ENCODE results near the gene CIART. TPM values are rescaled to one million over a fixed set of nuclear protein-coding genes. Genes with fewer than 3 reads are reported as not detected.

CIART gene
- total RNA-seq, 1 experiment from 2014 or later = 3.4 TPM

DNA sequence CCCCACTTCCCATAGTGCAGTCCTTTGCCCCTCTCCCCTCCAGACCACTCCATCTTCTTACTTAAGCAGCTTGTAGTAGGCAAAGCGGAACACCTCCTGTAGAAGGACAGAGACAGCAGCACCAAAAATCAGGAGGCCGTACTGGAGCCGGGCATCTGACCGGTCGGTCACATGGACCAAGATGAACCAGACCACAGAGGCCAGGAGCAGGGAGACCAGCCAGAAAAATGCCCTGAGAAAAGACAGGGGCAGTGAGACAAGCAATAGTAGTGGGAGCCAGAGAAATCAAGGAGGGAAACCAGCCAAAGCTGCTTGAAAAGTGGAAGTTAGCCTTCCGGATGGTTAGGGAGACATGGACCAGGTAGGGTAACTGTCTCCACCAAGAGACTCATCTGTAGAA is 14.5 kb upstream of the CIART start:
- BruUV-seq (replicated peaks) = no TSS peak
- H3K4me1 ChIP-seq (ENCODE audit: control insufficient read depth, insufficient read depth, low read length) = peaks cover 5% of the 10 kb centered on the region
- POLR2A ChIA-PET = no interaction called here
- no peaks in the 10 kb centered on the region for H3K27me3 ChIP-seq (ENCODE audit: control insufficient read depth, insufficient read depth, low read length)
- no peaks in the 10 kb centered on the region for H3K9me3 ChIP-seq (ENCODE audit: control insufficient read depth, insufficient read depth, low read depth, low read length)
- TF ChIP-seq TCF7L2 (IDR thresholded peaks at IDR 0.05; ENCODE audit: low read depth, low read length) = no peak
- H3K4me3 ChIP-seq (ENCODE audit: low read depth in 2 of 2, low read length in 2 of 2) = peak overlapping the region; percentile 95 to 100
- ATAC-seq (no peak), DNase-seq (ENCODE audit: low read depth, low spot score) (no peak)
- H3K27ac ChIP-seq (ENCODE audit: low read length) = peak overlapping the region; percentile 96
- CTCF ChIA-PET = no interaction called here
- peaks cover 15% of the 10 kb centered on the region for H3K36me3 ChIP-seq (ENCODE audit: control insufficient read depth, insufficient read depth, low read length)
- in situ Hi-C loops (cut with HindIII; ENCODE audit: low pct_unique_long_range_greater_than_20kb, low sequenced_read_pairs) = no loop called here
- intact Hi-C loops (cut with micrococcal nuclease; ENCODE audit: unreplicated experiment) = no loop called here

DNA sequence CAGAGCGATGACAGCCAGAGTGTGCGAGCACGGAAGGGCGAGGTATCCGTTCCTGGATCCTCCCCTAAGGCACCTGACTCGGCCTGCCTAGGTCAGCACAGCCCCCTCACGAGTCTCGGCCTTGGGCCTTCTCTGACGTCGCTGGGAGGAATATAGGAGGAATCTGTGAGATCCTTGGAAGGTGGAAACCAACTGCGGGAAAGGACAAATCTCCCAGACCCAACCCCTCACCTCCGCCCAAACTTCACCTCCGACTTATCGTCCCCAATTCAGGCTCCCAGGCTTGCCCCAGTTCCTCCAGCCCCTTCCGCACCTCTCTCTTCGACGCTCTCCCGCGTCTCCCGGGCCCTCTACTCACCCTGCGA is 14.0 kb upstream of the CIART start:
- ChIA-PET CTCF (interaction anchor here (1.4 kb wide), 1 partner anchor 11 kb away, joined by 4 read pairs; the partner anchor contains the start of gene CA14), POLR2A (interaction anchor here (0.6 kb wide), 1 partner anchor 12 kb away, joined by 3 read pairs; no protein-coding TSS in a partner anchor)
- no TSS peak for BruUV-seq (replicated peaks)
- H3K27ac ChIP-seq (ENCODE audit: low read length) = peak overlapping the region; percentile 96
- ATAC-seq (peak; percentile 22), DNase-seq (ENCODE audit: low read depth, low spot score) (no peak)
- TF ChIP-seq, protein P1, sequence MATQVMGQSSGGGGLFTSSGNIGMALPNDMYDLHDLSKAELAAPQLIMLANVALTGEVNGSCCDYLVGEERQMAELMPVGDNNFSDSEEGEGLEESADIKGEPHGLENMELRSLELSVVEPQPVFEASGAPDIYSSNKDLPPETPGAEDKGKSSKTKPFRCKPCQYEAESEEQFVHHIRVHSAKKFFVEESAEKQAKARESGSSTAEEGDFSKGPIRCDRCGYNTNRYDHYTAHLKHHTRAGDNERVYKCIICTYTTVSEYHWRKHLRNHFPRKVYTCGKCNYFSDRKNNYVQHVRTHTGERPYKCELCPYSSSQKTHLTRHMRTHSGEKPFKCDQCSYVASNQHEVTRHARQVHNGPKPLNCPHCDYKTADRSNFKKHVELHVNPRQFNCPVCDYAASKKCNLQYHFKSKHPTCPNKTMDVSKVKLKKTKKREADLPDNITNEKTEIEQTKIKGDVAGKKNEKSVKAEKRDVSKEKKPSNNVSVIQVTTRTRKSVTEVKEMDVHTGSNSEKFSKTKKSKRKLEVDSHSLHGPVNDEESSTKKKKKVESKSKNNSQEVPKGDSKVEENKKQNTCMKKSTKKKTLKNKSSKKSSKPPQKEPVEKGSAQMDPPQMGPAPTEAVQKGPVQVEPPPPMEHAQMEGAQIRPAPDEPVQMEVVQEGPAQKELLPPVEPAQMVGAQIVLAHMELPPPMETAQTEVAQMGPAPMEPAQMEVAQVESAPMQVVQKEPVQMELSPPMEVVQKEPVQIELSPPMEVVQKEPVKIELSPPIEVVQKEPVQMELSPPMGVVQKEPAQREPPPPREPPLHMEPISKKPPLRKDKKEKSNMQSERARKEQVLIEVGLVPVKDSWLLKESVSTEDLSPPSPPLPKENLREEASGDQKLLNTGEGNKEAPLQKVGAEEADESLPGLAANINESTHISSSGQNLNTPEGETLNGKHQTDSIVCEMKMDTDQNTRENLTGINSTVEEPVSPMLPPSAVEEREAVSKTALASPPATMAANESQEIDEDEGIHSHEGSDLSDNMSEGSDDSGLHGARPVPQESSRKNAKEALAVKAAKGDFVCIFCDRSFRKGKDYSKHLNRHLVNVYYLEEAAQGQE (IDR thresholded peaks at IDR 0.05; ENCODE audit: insufficient read depth in 1 of 2, low read depth in 2 of 2, low read length in 1 of 2) = no peak
- TF ChIP-seq, protein P2, sequence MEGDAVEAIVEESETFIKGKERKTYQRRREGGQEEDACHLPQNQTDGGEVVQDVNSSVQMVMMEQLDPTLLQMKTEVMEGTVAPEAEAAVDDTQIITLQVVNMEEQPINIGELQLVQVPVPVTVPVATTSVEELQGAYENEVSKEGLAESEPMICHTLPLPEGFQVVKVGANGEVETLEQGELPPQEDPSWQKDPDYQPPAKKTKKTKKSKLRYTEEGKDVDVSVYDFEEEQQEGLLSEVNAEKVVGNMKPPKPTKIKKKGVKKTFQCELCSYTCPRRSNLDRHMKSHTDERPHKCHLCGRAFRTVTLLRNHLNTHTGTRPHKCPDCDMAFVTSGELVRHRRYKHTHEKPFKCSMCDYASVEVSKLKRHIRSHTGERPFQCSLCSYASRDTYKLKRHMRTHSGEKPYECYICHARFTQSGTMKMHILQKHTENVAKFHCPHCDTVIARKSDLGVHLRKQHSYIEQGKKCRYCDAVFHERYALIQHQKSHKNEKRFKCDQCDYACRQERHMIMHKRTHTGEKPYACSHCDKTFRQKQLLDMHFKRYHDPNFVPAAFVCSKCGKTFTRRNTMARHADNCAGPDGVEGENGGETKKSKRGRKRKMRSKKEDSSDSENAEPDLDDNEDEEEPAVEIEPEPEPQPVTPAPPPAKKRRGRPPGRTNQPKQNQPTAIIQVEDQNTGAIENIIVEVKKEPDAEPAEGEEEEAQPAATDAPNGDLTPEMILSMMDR (IDR thresholded peaks at IDR 0.05) = no peak
- no peak for TF ChIP-seq TCF7L2 (IDR thresholded peaks at IDR 0.05; ENCODE audit: low read depth, low read length)
- no peak for TF ChIP-seq SIN3A (IDR thresholded peaks at IDR 0.05; ENCODE audit: borderline replicate concordance, insufficient read depth, low read depth, low read length)
- TF ChIP-seq POLR2AphosphoS5 (IDR thresholded peaks at IDR 0.05; ENCODE audit: low read depth, low read length) = no peak
- H3K9me3 ChIP-seq (ENCODE audit: control insufficient read depth, insufficient read depth, low read depth, low read length) = no peaks in the 10 kb centered on the region
- no peaks in the 10 kb centered on the region for H3K27me3 ChIP-seq (ENCODE audit: control insufficient read depth, insufficient read depth, low read length)
- peaks cover 5% of the 10 kb centered on the region for H3K4me1 ChIP-seq (ENCODE audit: control insufficient read depth, insufficient read depth, low read length)
- H3K4me3 ChIP-seq (ENCODE audit: low read depth in 2 of 2, low read length in 2 of 2) = peak overlapping the region; percentile 95 to 100
- in situ Hi-C loops (cut with HindIII; ENCODE audit: low pct_unique_long_range_greater_than_20kb, low sequenced_read_pairs) = no loop called here
- H3K36me3 ChIP-seq (ENCODE audit: control insufficient read depth, insufficient read depth, low read length) = peaks cover 15% of the 10 kb centered on the region
- intact Hi-C loops (cut with micrococcal nuclease; ENCODE audit: unreplicated experiment) = no loop called here

DNA sequence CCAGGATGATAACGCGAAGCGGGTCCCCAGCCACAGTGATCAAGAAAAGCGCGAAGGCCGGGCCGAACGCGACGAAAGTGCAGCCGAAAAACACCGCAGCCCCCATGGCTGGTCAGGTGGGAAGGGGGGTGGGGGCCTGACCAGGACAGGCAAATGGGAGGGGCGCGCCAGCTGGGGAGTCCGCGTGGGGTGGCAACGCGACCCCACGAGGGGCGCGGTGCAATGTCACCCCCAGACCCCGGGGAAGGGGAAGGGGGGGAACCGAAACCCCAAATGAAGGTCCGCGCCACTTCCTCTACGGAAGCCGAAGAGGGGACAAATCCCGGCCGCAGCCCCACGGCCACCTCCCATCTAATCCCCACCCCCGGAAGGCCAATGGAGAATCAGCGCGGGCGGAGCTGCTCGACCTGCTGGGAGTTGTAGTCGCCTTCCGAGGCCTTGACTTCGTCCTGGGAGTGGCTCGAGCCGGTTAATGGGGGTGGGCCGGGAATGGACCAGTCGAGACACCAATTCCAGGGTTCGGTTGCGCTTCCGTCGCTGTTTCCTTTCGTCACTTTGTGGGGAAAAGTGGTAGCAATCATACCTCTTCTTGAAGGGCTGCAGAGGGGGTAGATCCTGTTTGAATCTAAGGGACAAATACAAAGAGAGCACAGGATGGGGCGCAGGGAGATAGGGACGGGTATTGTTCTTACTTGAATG is 13.5 kb upstream of the CIART start, which contains the start of gene APH1A:
TSS of gene APH1A (minus strand) at position 312 of the 699 bp plus-strand sequence. CDS start at position 106, 206 bp downstream.
- peak within 1 kb of the TSS; percentile 96 for H3K27ac ChIP-seq (ENCODE audit: low read length)
- no peaks in the 10 kb centered on the region for H3K9me3 ChIP-seq (ENCODE audit: control insufficient read depth, insufficient read depth, low read depth, low read length)
- intact Hi-C loops (cut with micrococcal nuclease; ENCODE audit: unreplicated experiment) (no loop called here), in situ Hi-C loops (cut with HindIII; ENCODE audit: low pct_unique_long_range_greater_than_20kb, low sequenced_read_pairs) (no loop called here)
- H3K4me1 ChIP-seq (ENCODE audit: control insufficient read depth, insufficient read depth, low read length) = peaks cover 5% of the 10 kb centered on the region
- ChIA-PET CTCF (interaction anchor here (0.6 to 1.4 kb wide), 2 partner anchors 12 kb away, joined by 3 to 4 read pairs; partner anchors contain the start of gene CA14), POLR2A (interaction anchor here (0.6 kb wide), 1 partner anchor 12 kb away, joined by 3 read pairs; no protein-coding TSS in a partner anchor)
- ATAC-seq (peak; percentile 100), DNase-seq (ENCODE audit: low read depth, low spot score) (peak; percentile 82)
- H3K36me3 ChIP-seq (ENCODE audit: control insufficient read depth, insufficient read depth, low read length) = peaks cover 15% of the 10 kb centered on the region
- BruUV-seq (replicated peaks) = no TSS peak
- no peaks in the 10 kb centered on the region for H3K27me3 ChIP-seq (ENCODE audit: control insufficient read depth, insufficient read depth, low read length)
- peak within 1 kb of the TSS; percentile 95 to 100 for H3K4me3 ChIP-seq (ENCODE audit: low read depth in 2 of 2, low read length in 2 of 2)
- TF ChIP-seq, protein P2 (IDR thresholded peaks at IDR 0.05) = no peak
- no peak for TF ChIP-seq TCF7L2 (IDR thresholded peaks at IDR 0.05; ENCODE audit: low read depth, low read length)
- TF ChIP-seq, protein P1 (IDR thresholded peaks at IDR 0.05; ENCODE audit: insufficient read depth in 1 of 2, low read depth in 2 of 2, low read length in 1 of 2) = no peak
- TF ChIP-seq SIN3A (IDR thresholded peaks at IDR 0.05; ENCODE audit: borderline replicate concordance, insufficient read depth, low read depth, low read length) = peak; percentile 83; the same call in 1 of the 2 replicates
- TF ChIP-seq POLR2AphosphoS5 (IDR thresholded peaks at IDR 0.05; ENCODE audit: low read depth, low read length) = peak; percentile 67

Data from Panc1 (cell line).